NCI-H524 (cell line): ENCODE measurements around the gene KRT83.
"Not testable (repeated sequence)": the region's sequence is repeated elsewhere in the genome, so short reads cannot be mapped to it uniquely, and the experiment has no call there.

Experiments used
- DNase-seq, 2 experiments: peaks; one replicate each; lab custom pipeline; 2025; lab: John Stamatoyannopoulos, UW

Gene KRT83

DNA sequence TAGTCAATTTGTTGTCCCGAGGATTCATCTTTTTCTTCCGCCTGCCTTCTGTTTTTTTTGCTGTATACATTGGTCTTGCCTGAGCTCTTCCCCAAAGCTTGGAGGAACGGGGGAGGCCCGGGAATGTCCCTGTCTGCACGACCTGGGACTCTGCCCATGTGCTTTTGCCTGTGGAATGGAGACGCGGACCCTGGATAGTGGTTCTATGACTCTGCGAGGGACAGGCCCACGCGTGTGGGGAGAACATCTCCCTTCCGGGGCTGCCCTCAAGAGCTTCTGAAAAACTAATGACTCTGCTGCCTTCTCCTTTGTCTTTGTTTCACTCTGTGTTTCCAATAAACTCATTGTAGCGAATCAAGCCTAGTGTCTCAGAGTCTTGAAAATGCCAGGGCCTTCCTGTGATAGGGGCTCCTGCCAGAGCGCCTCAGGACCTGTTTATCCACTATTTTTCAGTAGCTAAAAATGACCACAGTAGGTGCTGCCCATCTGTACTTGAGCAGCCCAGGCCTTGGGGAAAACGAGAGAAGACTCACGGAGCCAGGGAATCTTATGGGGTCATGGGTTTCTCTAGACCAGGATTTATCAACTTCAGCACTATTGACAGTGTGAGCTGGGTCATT is 12.3 kb downstream of the KRT83 start:
- DNase-seq = peak in 1 of 2 experiments; percentile 27

DNA sequence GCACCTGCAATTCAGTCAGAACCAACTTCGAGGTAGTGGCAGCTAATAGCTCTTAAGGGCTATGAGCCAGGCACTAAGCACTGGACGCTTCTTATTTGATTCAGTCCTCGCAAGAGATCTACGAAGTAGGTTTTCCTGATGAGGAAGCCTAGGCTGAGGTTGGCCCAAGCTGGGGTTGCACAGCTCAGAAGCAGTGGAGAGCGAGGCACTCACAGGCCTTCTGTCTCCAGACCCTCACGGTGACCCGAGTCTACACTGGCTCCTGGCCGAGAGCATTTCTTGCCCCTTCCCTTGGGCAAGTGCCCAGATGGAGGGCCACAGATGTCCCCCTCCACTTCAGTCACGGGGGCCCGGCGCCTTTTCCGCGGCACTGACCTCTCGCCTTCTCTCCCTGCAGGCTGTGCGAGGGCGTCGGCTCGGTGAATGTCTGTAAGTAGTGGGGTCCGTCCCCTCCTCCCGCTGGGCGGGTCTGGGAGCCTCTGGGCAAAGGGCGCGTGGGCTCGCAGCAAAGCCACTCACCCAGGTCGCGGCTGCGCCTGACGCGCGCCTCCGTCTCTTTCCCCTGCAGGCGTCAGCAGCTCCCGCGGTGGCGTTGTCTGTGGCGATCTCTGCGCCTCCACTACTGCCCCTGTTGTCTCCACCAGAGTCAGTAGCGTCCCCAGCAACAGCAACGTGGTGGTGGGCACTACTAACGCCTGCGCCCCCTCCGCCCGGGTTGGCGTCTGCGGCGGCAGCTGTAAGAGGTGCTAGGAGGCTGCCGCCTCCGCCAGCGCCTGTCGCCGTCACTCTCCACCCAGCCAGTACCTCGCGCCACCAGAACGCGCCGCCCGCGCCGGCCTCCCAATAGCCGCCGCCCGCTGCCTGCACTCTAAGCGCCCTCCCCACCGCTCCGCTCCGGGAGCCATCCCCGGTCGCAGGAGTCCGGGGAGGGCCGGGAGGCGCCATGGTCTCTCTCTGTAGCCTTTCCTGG is 13.1 kb downstream of the KRT83 start:
- DNase-seq = peak; percentile 63 to 78

DNA sequence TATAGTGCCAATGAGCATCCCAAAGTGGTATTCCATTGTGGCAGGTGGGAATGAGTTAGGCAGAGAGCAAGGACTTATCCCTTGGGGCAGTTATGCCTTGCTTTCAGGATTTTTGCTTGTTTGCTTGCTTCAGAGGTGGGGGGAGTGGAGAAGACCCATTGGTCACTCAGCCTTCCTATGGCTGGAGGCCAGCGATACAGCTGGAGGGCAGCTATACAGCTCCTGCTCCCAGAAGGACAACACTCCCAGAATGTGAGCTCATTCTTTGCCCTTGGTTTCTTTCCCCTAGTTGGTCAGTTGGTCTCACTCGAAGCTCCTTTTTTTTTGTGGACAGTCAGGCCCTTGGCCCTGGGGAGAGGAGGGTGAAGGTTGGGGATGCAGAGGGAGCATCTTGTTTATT is 14.5 kb downstream of the KRT83 start:
- DNase-seq = no peak

DNA sequence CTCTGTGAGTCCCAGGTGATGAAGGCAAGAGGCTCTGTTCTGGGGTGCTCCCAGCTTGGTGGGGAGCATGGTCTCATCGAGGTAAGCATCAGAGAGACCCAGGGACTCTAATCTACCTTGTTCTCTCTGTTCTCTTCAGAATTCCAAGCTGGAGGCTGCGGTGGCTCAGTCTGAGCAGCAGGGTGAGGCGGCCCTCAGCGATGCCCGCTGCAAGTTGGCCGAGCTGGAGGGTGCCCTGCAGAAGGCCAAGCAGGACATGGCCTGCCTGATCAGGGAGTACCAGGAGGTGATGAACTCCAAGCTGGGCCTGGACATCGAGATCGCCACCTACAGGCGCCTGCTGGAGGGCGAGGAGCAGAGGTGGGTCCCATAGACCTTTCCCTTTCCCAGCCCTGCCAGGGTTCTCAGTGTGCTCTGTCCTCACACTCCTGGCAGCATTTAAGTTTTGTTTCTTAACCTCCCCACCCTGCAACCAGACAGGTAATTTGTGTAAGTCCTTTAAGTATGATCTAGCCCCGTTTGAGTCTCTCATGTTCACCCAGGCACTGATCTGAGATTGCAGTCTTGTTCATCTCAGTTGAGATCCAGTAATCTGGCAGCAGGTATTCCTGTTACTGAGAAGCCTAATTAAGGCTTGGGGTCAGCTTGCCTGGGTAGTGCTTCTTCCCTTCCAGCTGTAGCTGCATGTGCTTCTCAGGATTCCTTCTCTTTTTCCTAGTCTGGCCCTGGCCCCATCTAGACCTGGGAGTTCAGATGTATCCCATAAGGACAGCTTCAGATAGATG is 15.1 kb downstream of the KRT83 start:
- peak in 1 of 2 experiments; percentile 1 for DNase-seq

DNA sequence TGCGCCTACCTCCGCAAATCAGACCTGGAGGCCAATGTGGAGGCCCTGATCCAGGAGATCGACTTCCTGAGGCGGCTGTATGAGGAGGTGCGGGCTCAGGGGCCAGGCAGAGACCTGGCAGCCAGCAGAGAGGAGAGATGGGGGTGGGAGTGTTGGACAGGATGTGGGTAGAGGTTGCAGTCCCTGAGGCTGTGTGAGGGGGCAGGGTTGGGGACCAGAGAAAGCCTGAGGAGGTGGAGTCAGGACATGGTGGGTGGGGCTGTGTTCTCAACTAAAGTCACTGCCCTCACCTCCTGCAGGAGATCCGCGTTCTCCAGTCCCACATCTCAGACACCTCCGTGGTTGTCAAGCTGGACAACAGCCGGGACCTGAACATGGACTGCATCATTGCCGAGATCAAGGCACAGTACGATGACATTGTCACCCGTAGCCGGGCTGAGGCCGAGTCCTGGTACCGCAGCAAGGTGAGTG is 16.2 kb downstream of the KRT83 start:
- DNase-seq = not testable (repeated sequence)

DNA sequence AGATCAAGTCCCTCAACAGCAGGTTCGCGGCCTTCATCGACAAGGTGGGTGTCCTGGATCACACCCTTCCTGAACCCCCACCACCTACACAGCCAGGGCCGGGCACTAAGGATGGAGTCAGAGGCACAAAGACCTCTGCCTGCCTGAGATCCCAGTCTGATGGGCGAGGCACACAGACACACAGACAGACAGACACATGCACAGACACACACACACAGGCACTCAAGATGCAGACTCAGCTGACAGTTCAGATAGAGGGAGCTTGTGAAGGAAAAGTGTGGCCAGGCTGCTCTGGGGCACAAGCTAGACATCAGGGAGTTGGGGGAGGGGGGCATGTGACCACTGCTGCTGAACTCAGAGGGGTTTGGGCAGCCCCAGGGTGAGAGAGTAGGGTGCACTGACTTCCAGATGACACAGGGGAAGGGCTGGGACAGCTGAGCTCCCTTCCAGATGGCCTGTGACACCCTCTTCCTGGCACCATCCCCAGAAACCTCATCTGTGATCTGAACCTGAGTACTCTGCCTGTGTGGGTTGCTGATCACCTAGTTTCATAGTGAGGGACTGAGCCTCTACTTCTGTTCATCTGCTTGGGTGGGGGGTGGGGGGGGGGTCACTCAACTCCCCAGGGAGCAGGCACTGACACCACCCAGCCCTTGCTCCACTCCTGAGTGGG is 18.8 kb downstream of the KRT83 start:
- DNase-seq = peak in 1 of 2 experiments; percentile 21

DNA sequence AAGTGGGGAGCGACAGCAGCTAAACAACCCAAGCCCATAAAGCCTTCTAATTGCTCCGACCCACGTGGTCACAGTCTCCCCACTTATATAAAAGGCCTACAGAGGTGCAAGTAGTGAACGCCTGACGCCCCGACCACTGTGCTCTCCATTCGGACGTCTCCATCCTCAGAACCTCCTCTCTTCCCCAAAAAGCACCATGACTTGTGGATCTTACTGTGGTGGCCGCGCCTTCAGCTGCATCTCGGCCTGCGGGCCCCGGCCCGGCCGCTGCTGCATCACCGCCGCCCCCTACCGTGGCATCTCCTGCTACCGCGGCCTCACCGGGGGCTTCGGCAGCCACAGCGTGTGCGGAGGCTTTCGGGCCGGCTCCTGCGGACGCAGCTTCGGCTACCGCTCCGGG is 19.5 kb downstream of the KRT83 start:
- DNase-seq = not testable (repeated sequence)

DNA sequence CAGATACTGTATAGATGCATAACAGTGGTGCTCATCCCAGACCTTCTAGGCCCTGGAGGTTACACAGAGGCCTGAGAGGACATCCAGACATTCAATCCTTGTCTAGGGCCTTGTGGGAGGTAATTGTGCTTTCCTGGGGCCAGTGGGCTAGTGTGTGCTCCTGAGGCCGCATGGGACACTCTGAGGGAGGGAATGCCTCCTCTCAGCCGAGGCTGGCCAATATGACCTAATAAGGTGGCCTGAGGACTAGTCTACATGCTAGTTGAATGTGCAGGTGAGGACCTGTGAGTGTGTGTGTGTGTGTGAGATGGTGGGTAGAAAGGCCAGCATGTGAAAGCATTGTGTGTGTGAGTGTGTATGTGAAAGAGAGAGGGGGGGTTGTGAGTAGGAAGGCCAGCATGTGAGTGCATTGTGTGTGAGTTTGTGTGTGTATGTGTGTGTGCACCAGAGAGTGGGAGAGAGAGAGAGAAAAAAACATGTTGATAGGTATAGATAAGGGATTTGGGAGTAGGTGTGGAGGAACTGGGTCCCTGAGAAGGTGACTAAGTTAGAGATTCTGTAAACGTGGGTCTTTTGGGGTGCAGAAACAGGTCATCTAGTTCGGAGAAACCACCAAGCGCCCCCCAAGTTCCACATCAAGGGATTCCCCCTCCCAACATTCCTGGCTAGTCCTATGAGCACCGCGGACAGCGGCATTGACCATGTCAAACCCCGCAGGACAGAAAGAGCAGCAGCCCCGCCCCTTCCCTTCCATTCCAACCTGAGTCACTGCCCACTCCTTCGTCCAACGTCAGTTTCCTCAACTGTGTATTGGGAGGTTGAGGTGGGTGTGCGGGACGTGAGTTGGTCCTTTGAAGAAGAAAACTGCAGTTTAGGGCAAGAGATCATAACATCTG is 20.2 kb downstream of the KRT83 start:
- no peak for DNase-seq

DNA sequence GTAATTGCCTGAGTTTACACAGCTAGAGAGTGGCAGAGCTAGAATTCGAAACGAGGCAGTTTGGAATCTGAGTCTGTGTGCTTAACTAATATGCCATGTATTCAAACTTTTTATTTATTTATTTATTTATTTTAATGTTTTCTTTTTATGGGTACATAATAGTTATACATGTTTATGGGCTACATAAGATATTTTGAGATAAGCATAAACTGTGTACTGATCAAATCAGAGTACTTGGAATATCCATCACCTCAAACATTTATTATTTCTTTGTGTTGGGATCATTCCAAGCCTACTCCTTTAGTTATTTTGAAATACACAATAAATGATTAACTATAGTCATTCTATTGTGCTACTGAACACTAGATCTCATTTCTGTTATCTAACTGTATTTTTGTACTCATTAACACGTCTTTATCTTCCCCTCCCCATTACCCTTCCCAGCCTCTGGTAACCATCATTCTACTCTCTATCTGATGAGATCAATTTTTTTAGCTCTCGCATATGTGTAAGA is 22.5 kb downstream of the KRT83 start:
- DNase-seq = no peak

DNA sequence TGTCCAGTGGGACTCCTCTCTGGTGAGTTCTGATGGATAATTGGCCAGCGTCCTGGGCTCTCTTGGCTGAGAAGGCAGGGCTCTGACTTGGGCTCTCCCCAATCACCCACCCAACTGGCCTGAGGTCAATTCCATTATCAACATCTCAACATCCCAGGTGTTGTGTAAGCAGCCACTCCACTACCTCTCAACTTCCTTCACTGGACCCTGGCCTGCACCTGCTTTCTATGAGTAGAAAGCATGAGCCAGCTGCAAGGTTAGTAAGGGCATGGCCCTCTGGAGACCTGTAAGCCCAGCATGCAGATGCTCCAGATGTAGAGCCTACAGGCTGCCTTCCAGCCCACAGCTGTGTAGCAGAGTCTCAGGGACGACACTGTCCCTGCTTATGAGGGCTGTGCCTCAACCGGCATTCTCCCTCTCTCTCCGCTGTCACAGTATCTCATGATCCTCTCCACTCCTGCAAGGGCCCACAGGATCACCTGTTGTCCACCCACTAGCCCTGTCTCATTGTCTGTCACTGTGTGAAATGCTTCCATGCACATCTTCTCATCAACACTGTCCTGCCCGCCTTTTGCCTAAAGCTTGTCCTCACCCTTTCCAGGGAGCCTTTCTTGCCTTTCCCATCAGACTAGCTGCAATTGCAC is 24.5 kb downstream of the KRT83 start:
- DNase-seq = no peak

DNA sequence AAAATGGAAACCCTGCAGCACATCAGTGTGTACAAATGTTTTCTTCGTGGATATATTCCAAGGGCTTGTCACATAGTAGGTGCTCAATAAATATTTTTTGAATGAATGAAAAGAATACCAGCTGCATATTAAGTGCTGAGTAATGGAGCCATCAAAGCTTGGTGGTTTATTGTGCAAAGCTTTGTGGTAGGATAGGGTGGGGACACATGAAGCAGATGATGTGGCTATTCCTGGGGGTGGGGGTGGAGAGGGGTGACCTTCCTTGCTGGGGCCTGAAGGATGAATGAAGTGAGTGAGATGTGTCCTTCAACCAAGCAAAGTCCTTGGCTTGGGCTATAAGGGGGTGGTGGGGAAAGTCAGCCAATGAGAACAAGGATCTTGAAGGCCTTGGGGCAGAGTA is 25.5 kb downstream of the KRT83 start:
- no peak for DNase-seq

DNA sequence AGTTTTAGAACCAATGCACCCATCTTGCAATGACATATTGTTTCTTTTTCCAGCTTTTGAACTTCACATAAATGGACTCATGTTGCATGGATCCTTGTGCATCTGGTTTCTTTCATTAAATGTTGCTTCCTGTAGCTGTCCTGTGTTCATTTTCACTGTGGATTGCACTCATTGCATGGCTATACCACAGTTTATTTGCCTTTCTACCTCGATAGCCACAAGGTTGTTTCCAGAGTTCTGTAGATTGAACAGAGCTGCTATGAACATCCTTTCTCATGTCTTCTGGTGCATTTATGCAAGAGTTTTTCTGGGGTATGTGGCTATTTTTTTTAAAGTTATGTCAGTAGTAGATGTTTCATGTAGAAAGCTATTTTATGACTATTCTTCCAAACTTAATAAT is 26.4 kb downstream of the KRT83 start:
- DNase-seq = no peak

DNA sequence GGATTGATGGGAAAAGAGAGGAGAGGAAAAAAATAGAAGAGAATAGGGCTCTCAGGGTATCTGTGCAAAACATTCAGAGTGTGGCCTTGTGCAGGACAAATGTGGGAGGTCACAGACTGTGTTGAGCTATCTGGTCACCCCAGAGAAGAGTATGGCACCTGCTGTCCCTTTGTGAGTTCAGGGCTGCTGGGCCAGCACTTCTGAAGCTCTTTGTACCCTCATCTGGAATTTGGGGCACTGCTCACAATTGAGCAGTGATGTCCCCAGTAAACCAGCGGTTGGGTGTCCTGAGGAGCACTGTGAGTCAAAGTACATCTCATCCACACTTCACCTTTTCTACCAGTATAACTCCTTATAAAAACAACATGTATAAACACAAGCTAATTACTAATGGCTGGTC is 27.3 kb downstream of the KRT83 start:
- DNase-seq = no peak

DNA sequence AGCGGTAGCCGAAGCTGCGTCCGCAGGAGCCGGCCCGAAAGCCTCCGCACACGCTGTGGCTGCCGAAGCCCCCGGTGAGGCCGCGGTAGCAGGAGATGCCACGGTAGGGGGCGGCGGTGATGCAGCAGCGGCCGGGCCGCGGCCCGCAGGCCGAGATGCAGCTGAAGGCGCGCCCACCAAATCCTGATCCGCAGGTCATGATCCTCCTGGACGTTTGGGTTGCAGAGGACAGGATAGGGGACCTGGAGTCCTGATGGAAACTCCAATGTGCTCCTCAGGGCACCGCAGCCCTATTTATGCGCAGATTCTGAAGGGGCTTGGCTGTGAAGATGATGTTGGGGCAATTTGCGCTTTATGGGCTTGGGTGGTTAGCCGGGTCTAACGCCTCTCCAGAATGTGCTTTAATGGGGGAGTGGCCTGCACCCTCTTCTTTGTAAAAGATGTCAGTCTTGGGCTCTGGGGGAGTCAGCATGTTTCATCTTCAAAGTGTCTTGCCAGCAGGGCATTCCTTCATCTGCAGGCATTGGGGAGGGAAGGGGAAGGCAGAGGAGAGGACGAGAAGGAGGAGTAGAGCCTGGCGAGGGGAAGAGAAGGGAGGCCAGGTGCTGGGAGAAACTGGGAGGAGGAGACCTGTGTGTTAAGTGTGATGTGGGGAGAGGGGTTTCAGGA is 29.8 kb downstream of the KRT83 start, which contains the start of gene KRT81:
TSS of gene KRT81 (minus strand) at position 268 of the 669 bp plus-strand sequence. CDS start at position 199, 69 bp downstream.
- DNase-seq = no peak

DNA sequence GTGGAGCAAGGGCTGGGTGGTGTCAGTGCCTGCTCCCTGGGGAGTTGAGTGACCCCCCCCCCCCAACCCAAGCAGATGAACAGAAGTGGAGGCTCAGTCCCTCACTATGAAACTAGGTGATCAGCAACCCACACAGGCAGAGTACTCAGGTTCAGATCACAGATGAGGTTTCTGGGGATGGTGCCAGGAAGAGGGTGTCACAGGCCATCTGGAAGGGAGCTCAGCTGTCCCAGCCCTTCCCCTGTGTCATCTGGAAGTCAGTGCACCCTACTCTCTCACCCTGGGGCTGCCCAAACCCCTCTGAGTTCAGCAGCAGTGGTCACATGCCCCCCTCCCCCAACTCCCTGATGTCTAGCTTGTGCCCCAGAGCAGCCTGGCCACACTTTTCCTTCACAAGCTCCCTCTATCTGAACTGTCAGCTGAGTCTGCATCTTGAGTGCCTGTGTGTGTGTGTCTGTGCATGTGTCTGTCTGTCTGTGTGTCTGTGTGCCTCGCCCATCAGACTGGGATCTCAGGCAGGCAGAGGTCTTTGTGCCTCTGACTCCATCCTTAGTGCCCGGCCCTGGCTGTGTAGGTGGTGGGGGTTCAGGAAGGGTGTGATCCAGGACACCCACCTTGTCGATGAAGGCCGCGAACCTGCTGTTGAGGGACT is 30.6 kb downstream of the KRT83 start:
- not testable (repeated sequence) for DNase-seq

DNA sequence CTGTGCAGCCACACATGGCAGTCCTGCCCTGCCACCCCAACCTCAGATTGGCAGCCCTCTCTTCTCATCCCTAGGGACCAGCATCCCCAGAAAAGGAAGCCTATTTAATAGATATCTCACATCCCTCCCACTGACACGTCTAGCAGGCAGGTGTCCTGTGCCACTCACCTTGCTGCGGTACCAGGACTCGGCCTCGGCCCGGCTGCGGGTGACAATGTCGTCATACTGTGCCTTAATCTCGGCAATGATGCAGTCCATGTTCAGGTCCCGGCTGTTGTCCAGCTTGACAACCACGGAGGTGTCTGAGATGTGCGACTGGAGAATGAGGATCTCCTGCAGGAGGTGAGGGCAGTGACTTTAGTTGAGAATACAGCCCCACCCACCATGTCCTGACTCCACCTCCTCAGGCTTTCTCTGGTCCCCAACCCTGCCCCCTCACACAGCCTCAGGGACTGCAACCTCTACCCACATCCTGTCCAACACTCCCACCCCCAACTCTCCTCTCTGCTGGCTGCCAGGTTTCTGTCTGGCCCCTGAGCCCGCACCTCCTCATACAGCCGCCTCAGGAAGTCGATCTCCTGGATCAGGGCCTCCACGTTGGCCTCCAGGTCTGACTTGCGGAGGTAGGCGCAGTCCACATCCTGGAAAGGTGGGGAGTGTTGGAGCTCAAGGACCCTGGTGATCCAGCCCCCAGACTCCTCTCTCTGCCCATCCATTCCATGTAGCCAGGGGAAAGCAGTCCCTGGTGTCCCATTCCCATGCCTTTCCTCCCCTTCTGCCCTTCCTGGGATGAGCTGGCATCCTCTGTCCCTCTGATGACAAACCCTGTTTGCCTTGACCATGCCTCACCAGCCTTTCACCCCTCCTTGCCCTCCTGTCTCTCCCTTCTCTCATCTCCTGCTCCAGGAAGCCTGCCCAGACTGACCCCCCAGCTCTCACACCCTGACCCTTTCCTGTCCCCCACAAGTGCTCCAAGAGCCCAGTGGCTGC is 33.1 kb downstream of the KRT83 start:
- DNase-seq = not testable (repeated sequence)
